Measurements from ENCODE around the gene HIBADH. TPM values are rescaled to one million over a fixed set of nuclear protein-coding genes. Genes with fewer than 3 reads are reported as not detected.

HIBADH gene
- total RNA-seq, 2 experiments from 2014 or later, result 19.2 to 24.0 TPM

DNA sequence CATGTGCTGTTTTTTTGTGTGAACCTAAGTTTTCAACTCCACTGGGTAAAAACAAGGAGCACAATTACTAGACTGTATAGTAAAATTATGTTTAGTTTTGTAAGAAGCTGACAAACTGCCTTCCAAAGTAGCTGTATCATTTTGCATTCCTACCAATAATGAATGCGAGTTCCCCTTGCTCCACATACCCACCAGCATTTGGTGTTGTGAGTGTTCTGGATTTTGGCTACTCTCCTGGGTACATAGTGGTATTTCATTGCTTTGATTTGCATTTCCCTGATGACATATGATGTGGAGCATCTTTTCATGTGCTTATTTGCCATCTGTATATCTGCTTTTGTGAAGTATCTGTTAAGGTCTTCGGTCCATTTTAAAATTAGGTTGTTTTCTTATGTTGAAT lies 178.2 kb downstream of the HIBADH start:
- no peaks in the 10 kb centered on the region for H3K79me2 ChIP-seq (ENCODE audit: insufficient read depth, low read depth, low read length)
- CTCF ChIA-PET (ENCODE audit: unreplicated experiment), result no interaction called here
- no peak for TF ChIP-seq EZH2phosphoT487 (IDR thresholded peaks at IDR 0.05; ENCODE audit: borderline replicate concordance, low read depth, low read length)
- TF ChIP-seq, protein P1, sequence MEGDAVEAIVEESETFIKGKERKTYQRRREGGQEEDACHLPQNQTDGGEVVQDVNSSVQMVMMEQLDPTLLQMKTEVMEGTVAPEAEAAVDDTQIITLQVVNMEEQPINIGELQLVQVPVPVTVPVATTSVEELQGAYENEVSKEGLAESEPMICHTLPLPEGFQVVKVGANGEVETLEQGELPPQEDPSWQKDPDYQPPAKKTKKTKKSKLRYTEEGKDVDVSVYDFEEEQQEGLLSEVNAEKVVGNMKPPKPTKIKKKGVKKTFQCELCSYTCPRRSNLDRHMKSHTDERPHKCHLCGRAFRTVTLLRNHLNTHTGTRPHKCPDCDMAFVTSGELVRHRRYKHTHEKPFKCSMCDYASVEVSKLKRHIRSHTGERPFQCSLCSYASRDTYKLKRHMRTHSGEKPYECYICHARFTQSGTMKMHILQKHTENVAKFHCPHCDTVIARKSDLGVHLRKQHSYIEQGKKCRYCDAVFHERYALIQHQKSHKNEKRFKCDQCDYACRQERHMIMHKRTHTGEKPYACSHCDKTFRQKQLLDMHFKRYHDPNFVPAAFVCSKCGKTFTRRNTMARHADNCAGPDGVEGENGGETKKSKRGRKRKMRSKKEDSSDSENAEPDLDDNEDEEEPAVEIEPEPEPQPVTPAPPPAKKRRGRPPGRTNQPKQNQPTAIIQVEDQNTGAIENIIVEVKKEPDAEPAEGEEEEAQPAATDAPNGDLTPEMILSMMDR (conservative IDR thresholded peaks at IDR 0.05; ENCODE audit: low read length), result no peak
- intact Hi-C loops (cut with micrococcal nuclease; ENCODE audit: unreplicated experiment), result no loop called here
- no peak overlapping the region for H3K27ac ChIP-seq (ENCODE audit: low read depth, low read length, poor library complexity, severe bottlenecking)
- H3K36me3 ChIP-seq (ENCODE audit: insufficient read depth, low read length), result no peaks in the 10 kb centered on the region
- H2AFZ ChIP-seq (ENCODE audit: low read length), result no peak overlapping the region
- no peaks in the 10 kb centered on the region for H3K9me3 ChIP-seq (ENCODE audit: low read length)
- DNase-seq (ENCODE audit: low spot score), result no peak
- H3K4me1 ChIP-seq (ENCODE audit: insufficient read depth, low read length, poor library complexity, severe bottlenecking), result no peaks in the 10 kb centered on the region
- BruUV-seq (replicated peaks), result no TSS peak
- no peak overlapping the region for H3K4me3 ChIP-seq (ENCODE audit: low read depth, low read length, poor library complexity, severe bottlenecking)
- POLR2A ChIA-PET, result no interaction called here
- H3K9me2 ChIP-seq (ENCODE audit: insufficient read depth, low read length), result no peaks in the 10 kb centered on the region
- H4K20me1 ChIP-seq (ENCODE audit: insufficient read depth, low read length), result no peaks in the 10 kb centered on the region
- no peak overlapping the region for H3K4me2 ChIP-seq (ENCODE audit: low read length)

DNA sequence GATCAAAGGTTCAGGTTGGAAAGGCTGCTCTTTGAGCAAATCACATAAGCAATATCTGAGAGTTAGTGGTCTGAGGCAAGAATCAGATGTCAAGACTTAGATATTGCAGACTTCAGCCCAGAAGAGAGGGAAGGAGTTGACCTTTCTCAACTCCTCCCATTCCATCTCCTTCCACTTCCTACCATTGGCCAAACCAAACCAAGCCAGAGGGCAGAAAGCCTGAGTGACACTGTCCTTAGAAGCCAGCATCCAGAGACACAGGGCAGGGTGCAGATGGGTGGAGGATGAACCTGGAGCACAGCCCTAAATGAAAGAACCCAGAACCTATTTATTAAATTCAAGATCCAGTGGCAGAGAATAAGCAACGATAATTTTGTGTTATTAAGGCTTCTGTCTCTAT lies 180.5 kb downstream of the HIBADH start:
- H3K9me3 ChIP-seq (ENCODE audit: low read length), result no peaks in the 10 kb centered on the region
- no peak overlapping the region for H2AFZ ChIP-seq (ENCODE audit: low read length)
- POLR2A ChIA-PET, result interaction anchor here (0.9 kb wide), 1 partner anchor 288 kb away, joined by 3 read pairs; no protein-coding TSS in a partner anchor
- DNase-seq (ENCODE audit: low spot score), result no peak
- TF ChIP-seq, protein P1 (conservative IDR thresholded peaks at IDR 0.05; ENCODE audit: low read length), result no peak
- TF ChIP-seq EZH2phosphoT487 (IDR thresholded peaks at IDR 0.05; ENCODE audit: borderline replicate concordance, low read depth, low read length), result no peak
- H3K79me2 ChIP-seq (ENCODE audit: insufficient read depth, low read depth, low read length), result no peaks in the 10 kb centered on the region
- H3K27ac ChIP-seq (ENCODE audit: low read depth, low read length, poor library complexity, severe bottlenecking), result no peak overlapping the region
- no peaks in the 10 kb centered on the region for H3K4me1 ChIP-seq (ENCODE audit: insufficient read depth, low read length, poor library complexity, severe bottlenecking)
- no peaks in the 10 kb centered on the region for H4K20me1 ChIP-seq (ENCODE audit: insufficient read depth, low read length)
- intact Hi-C loops (cut with micrococcal nuclease; ENCODE audit: unreplicated experiment), result no loop called here
- BruUV-seq (replicated peaks), result no TSS peak
- H3K4me2 ChIP-seq (ENCODE audit: low read length), result no peak overlapping the region
- no peaks in the 10 kb centered on the region for H3K36me3 ChIP-seq (ENCODE audit: insufficient read depth, low read length)
- no peaks in the 10 kb centered on the region for H3K9me2 ChIP-seq (ENCODE audit: insufficient read depth, low read length)
- CTCF ChIA-PET (ENCODE audit: unreplicated experiment), result no interaction called here
- no peak overlapping the region for H3K4me3 ChIP-seq (ENCODE audit: low read depth, low read length, poor library complexity, severe bottlenecking)

DNA sequence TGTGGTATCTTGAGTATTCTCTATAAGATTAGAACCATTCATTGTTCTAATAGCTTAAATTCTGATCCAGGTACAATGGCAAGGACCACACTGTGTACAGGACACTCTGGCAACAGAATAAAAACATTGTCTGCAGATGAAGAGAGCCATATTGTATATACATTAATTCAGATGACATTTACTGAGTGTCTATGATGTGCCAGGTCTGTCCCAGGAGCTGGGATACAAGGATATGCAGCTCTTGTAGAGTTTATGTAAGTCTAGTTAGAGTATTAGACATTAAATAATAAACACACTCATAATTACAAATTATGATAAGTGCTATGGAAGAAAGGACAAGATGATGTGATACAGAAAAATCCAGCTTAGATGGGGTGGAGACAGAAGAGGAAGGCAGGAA lies 184.1 kb downstream of the HIBADH start:
- H4K20me1 ChIP-seq (ENCODE audit: insufficient read depth, low read length), result no peaks in the 10 kb centered on the region
- BruUV-seq (replicated peaks), result no TSS peak
- no peak for TF ChIP-seq EZH2phosphoT487 (IDR thresholded peaks at IDR 0.05; ENCODE audit: borderline replicate concordance, low read depth, low read length)
- TF ChIP-seq, protein P1 (conservative IDR thresholded peaks at IDR 0.05; ENCODE audit: low read length), result no peak
- H3K4me2 ChIP-seq (ENCODE audit: low read length), result no peak overlapping the region
- POLR2A ChIA-PET, result no interaction called here
- H3K4me3 ChIP-seq (ENCODE audit: low read depth, low read length, poor library complexity, severe bottlenecking), result no peak overlapping the region
- H3K79me2 ChIP-seq (ENCODE audit: insufficient read depth, low read depth, low read length), result no peaks in the 10 kb centered on the region
- no peaks in the 10 kb centered on the region for H3K9me3 ChIP-seq (ENCODE audit: low read length)
- H3K9me2 ChIP-seq (ENCODE audit: insufficient read depth, low read length), result no peaks in the 10 kb centered on the region
- intact Hi-C loops (cut with micrococcal nuclease; ENCODE audit: unreplicated experiment), result no loop called here
- H2AFZ ChIP-seq (ENCODE audit: low read length), result no peak overlapping the region
- H3K27ac ChIP-seq (ENCODE audit: low read depth, low read length, poor library complexity, severe bottlenecking), result no peak overlapping the region
- DNase-seq (ENCODE audit: low spot score), result no peak
- no peaks in the 10 kb centered on the region for H3K4me1 ChIP-seq (ENCODE audit: insufficient read depth, low read length, poor library complexity, severe bottlenecking)
- no peaks in the 10 kb centered on the region for H3K36me3 ChIP-seq (ENCODE audit: insufficient read depth, low read length)
- CTCF ChIA-PET (ENCODE audit: unreplicated experiment), result no interaction called here
